DMS153 treated with DMSO at 0.1 percent for 48 hours (cell line): Measurements from ENCODE around the gene INPP4B.

ENCODE experiments used
- DNase-seq: peaks from one replicate; lab custom pipeline; 2025; ENCODE audit not compliant: unreplicated experiment; lab: John Stamatoyannopoulos, UW

INPP4B gene

GRCh38 chr4:142164767-142165500, 681.2 kb downstream of the INPP4B start:
- DNase-seq: no peak

DNA sequence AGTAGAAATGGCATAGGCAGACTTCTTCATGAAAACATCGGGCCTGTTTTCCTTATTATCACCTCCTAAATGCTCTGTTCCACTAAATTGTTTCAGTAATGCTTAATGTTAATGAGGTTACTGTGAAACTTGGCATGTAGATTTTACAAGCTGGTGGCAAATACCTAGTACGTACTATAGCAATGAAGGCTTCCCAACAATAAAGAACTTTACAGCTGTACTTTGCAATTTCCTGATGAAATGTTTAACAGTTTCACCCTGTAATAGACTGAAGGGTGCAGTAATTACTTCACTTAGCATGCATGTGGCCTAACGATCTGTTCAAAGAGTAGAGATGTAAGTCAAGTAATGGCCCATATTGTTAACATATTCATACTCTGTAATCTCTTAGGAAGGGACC, 685.0 kb downstream of the INPP4B start:
- no peak for DNase-seq

DNA sequence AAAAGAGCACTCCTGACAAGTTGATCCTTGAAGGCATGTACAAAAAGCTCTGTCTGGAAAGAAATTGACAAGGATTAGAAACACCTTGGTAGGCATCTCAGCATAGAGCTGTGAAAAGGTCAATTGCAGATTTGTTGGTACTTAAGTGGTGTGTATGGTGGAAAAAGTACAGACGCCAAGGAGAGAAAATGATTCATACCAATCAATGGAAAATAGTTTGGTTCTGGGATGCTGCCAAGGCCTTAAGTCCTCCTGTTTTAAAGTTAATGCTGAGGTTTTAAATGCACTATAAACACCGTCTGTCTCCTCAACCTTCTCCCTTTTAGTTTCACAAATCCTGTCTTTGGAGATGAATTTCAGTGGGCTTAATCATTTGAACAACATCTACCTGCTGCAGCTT, 685.6 kb downstream of the INPP4B start:
- no peak for DNase-seq

DNA sequence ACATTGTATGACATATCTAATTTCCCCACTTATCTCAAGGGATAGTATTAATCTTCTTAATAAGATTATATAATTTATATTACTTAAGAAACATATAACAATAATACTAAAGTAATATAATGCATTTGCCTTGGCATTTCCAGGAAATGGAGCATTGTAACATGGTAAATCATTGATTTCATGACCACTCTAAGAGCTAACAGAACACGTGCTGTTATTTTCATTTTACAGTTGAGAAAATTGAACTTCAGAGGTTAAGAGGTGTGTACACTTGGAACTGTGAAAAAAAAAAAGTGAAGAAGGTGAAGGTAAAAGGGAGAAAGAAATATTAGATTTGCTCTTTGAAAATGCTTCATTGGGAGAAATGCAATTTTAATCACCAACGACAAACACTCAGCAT, 687.1 kb downstream of the INPP4B start:
- DNase-seq: no peak

GRCh38 chr4:142156256-142156655, 689.8 kb downstream of the INPP4B start:
- no peak for DNase-seq

DNA sequence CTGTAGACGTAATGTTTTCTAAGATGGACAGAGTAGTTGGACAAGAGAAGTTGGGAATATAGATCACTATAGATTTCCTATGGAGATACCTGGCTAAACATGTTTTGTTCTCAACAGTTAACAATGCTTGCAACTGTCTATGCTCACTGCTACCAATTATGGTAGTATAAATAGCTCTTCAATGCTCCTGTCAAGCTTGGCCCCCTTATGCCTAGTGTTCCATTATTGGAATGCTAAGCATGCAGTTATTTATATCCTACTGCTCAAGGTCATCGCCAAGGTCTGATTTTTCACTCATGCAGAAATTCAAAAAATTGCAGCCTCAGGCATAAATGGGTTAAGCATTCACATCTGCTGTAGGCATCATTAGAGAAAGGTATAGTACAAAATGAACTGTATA, 690.8 kb downstream of the INPP4B start:
- no peak for DNase-seq

GRCh38 chr4:142150483-142150882, 695.6 kb downstream of the INPP4B start:
- no peak for DNase-seq

DNA sequence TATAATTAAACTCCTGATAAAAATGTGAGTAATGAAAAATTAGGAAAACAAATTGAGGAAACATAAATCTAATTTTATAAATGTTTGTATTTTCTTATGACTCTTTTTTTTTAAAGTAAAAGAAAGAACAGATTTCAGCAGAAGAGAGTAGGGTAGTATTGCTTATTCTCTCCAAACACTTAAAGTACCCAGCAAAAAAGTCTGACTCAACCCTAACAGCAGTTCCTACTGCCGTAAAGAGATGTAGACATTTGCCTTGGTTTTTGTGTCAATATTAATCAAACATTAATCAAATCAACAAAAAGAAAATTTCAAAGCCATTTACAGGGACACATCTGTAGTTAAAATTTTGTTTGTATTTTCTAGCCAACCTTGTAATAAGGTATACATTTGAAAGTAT, 701.3 kb downstream of the INPP4B start:
- no peak for DNase-seq

GRCh38 chr4:142142366-142143054, 703.6 kb downstream of the INPP4B start:
- no peak for DNase-seq

DNA sequence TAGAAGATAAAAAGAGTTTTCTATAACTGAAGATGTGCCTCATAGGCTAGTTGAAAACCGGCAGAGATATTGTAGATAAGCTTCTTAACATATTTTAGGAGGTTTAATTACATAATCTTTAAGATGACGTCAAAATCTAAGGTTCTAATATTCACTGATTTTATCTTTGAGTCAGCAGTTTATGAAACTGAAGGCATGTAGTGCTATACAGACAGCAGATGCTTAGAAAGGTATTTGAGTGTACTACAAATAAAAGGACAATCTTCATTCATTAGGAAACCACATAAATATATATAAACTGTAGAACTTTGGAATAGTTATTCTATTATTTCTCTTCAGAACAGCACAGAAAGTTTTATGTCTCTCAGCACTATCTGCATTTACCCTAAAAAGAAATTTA, 704.9 kb downstream of the INPP4B start:
- DNase-seq: no peak

DNA sequence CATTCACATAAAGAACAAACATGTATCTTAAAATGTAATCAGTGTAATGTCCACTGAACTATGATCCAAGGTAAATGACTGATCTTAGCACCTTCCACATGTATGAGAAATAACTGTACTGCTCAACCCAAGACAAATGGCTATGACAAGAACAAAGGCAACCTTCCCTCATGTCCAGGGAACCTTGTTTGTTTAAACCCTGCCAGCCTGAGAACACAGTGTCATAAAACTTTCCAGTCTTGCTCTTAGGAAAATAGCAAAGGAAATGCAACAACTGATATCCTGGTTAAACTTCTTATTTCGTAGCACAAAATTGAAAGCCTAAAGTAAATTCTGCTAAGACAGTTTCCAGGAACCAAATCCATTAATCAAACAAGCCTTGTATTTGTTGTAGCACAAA, 715.4 kb downstream of the INPP4B start:
- DNase-seq: no peak

GRCh38 chr4:142129931-142130330, 716.2 kb downstream of the INPP4B start:
- DNase-seq: no peak

GRCh38 chr4:142129473-142129872, 716.6 kb downstream of the INPP4B start:
- DNase-seq: no peak

DNA sequence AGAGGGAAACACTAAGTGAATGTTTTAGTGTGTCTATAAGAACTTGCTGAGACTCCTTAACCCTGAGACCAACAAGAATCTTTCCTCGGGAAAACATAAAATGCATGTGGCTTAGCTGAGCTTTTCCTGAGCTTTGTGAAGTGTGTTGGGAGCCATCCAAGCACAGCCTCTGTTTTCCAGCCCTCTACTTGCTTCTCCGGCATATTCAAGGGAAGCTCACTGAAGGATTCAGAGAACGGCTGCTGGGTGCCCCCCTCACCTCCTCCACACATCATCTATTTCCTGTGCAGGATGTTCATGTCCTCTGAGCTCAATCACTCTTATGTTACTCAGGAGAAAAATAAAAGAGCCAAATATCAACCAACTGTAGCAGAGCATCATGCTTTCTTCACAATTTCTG, 717.6 kb downstream of the INPP4B start:
- no peak for DNase-seq

DNA sequence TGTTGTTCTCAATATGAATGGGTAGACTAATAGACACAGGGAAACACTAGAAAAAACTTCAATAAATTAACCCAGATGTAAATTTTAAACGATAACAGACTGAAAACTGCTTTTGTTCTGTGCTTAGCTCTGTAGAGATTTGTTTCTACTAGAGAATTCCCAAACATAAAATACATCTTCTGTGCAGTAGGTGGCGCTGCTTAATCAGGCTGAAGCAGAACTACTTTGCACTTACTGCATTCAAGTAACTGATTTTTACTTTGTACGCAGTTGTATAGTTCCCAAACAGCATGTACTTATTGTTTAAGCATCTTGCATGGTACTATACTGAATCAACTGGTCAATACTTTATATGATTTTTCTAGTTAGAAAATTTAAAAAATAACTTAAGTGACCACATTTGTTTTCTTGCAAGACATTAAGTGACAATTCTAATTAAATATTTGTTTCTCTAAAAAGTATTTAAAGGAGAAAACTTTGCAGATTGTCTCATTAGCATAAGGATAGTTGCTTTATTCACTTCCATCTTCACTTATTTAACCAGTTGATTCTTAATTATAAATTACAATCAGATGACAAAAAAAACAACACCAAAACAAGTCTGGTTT, 719.1 kb downstream of the INPP4B start:
- DNase-seq: peak; percentile 63

GRCh38 chr4:142124874-142125273, 721.2 kb downstream of the INPP4B start:
- no peak for DNase-seq

DNA sequence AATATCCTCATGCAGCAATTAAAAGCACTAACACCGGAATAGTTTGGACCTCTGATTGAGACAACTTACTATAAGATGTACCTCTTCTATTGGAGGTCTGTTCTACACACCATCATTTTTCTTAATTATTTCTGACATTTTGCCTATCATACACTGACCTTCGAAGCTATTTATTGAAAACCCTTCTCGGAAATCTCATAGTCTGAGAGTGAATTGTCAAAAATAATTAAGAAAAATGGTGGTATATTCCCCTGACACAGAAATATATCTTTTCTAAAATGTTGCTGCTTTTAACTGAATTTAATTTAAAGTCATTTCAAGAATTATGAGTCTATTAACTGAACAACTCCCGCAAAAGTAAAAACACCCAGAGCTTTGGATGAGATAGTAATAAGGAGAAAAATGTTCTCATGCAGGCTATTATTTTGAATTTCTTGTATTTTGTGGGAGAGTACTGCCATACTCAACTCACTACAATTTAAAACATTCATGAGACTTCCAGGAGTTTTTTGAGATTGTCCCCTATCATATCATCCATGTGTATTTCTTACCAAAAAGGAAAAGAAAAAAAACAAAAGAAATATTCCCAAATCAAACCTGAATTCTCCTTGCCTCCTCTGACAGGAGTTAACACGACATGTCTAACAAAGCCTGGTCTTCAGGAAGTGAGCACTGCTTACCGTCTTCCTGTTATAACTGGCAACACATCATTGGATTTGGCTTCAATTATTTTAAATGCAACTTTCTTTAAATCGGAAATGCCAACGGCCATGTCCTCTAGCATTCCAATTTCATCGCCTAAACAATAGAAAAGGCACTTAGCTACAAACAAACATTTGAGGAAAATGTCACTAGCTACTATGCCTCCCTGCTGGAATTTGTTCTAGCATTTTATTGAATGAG, 724.4 kb downstream of the INPP4B start:
- no peak for DNase-seq

- no peak for DNase-seq
These were observed 725.2 kb downstream of the INPP4B start for GRCh38 chr4:142120921-142121320.

GRCh38 chr4:142112451-142112850, 733.6 kb downstream of the INPP4B start:
- no peak for DNase-seq

DNA sequence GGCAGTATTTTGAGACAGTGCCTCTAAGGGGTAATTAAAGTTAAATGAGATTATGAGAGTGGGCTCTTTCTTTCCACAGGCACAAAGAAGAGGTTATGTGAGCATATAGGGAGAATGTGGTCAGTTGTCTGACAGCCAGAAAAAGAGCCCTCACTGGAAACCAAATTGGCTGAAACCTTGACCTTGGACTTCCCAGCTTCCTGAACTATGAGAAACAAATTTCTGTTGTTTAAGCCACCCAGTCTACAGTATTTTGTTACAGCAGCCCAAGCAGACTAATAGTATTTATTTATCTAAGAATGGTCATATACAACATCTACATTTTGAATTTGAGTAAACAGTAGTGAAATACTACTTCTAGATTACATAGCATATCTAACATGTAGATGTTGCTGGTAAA, 736.0 kb downstream of the INPP4B start:
- no peak for DNase-seq

DNA sequence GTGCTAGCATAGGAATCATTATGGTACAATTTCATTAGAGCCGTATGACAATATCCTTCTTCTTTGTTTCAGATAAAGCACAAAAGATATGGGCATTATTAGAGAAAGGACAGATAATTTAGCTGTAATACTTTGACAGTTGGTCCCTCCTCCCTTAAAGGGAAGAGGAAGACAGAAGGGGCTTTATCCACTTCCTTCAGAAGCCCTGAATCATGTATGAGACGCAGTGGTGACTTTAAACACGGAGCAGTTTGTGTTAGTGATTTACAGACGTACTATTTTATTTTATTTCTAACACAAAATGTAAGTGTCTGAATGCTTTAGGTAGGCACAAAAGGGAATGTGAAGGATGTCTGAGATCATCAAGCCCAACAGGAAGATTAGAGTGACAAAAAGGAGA, 742.1 kb downstream of the INPP4B start:
- no peak for DNase-seq
